Right kidney (tissue), 9 donors: ENCODE measurements around the gene KRT222.

ENCODE experiments used
- DNase-seq: peaks from one replicate; pipeline ENCODE4 v3.0.0-alpha.2; 2016
- long read RNA-seq, 8 donors: transcript quantifications; one replicate each; lab custom pipeline, GENCODE V29; 2026

The KRT222 gene
- long read RNA-seq, donor 1 = 0 reads
- long read RNA-seq, donor 2 = 0 reads
- long read RNA-seq, donor 3 = 0 reads
- long read RNA-seq, donor 4 = 0 reads
- long read RNA-seq, donor 5 = 0 reads
- long read RNA-seq, donor 6 = 0 reads
- long read RNA-seq, donor 7 = 0 reads
- long read RNA-seq, donor 8, partial matches to known transcripts = 0 of 1 reads
- long read RNA-seq, donor 8, other reads (novel, unspliced or antisense) = 0 of 1 reads

DNA sequence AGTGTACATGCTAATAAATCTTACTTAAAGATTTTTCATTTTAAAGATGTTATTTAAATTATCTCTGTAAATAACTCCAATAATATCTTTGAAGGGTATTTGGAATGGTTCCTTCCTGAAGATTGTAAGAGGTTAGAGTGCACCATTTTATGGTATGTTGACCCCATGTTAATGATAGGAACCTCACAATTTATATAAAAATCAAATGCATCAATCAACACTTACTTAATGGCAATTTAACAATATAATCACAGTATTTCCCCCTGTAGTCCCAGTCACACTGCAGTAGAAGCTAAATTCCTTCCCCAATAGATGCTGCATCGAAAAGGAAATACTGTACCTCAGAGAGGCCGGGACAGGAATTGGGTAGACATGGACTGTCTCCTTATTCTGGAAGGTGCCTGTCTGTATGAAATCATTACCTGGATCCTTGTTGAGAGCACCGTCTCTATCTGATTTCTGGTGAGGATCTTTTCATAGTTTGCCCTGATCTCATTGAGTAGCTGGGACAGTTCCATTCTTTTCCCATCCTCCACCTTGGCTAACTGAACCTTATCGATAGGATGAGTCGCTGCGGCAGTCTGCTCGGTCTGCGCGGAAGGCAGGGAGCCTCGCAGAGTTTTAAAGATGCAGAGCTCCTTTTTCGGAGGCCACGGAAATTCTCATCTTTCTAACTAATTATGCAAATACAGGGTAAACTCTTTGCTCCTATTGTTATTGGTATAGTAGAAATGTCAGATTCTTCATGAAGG is at the start of gene KRT222:
KRT222 (minus strand) TSS at position 596 of the 752 bp plus-strand sequence; CDS start at position 518, 78 bp downstream.
- DNase-seq = no peak

DNA sequence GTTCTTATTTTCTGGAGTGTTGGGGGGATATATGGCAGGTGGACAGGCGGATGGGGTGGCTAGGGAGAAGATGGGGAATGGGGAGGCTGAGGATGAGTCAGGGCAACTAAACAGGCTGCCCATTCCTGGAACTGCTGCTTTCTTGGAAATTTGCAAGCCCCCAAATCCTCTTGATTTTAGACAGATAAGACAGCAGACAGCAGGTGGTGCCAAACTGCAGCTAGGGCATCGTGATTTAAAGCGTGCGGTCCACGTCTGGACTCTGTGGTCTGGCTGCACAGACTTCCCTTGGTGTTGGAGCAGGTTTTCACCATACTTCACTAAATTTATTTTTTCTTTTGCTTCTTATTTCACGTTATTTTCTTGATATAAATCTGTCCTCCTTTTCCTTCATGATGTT is 49.5 kb upstream of the KRT222 start:
- no peak for DNase-seq

DNA sequence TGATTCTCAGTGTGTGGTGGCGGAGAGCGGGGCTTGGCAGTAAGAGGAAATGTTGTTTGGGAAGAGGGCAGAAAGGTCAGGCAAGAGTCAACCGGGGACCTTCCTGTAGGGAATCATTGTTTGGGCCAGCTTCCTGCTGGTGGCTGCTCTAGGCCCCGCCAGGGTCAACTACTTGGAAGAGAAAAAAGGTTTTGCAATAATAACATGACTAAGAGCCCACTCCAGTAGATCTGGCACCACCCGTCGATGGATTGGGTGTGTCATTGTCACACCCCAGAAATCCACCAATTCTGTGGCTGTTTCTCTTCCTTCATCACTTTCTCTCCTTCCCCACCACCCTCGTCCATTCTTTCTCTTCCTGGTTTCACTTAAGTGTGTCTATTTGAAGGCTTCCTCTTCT is 42.8 kb upstream of the KRT222 start:
- no peak for DNase-seq

DNA sequence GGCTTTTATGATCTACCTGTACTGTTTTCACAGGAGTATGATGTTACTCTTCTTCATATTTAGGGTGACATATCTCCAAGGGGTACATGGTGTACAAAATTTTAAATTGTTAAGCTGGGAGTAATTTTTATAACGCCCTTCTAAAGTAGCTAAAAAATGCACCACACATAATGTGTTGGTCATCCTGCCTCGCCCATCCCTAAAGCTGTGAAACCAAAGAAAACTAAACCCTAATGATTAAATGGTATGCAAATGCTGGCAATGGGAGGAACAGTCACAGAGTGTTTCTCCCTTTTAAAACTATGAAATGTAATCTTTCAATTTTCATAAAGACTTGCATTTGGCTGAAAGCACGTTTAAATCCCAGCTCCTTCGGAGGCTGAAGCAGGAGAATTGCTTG is 40.6 kb upstream of the KRT222 start:
- no peak for DNase-seq

DNA sequence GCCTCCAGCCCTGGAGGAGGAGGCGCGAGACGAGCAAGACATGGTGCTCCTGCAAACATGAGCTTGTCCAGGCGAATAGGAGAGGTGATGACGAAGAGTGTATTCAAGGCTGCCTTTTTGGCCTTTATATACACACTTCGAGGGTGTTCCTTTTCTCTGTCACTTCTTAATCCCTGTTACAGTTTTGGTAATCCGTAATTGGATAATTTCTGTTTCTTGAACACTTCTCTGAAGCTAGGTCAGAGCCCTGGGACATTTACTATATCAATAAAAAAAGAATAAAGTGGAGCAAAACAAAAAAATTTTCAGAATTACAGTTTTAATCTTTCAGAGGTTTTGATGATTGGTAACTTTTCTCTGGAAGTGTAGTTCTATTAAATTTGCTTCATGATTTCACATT is 38.7 kb upstream of the KRT222 start, which contains the start of gene KRT24:
KRT24 (minus strand) TSS at position 101 of the 400 bp plus-strand sequence; CDS start at position 42, 59 bp downstream.
- no peak for DNase-seq

DNA sequence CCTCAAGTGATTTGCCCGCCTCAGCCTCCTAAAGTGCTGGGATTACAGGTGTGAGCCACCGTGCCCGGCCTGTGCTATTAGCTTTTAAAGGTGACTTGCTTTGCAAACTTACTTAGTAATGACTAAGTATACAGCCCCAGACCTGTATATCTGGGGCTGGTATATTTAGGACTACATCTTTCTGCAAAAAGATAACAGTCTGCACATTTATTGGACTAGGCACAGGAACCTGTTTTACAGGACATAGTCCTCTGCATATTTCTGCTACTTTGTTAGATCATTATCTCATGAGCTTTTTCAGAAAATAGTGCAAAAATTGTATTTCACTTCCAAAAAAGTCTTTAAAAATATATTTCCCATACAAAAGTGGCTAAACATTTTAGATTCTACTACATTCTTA is 37.3 kb upstream of the KRT222 start:
- no peak for DNase-seq

DNA sequence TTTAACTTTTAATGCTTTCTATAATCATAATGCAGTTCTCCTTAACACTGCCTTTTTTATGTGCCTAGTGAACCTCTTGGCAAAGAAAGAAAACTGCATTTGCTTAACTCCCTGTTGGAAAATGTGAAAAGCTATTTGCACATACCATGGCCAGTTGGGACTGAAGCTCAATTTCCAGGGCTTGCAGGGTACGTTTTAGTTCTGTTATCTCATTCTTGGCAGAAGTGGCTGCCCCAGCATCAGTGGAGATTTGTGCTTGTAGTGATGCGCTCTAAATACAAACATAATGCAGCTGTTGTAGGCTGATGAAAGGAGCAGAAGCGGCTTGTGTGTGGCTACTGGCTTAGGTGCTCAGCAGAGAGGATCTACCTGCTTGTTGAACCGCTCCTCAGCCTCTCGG is 34.9 kb upstream of the KRT222 start:
- DNase-seq = no peak

DNA sequence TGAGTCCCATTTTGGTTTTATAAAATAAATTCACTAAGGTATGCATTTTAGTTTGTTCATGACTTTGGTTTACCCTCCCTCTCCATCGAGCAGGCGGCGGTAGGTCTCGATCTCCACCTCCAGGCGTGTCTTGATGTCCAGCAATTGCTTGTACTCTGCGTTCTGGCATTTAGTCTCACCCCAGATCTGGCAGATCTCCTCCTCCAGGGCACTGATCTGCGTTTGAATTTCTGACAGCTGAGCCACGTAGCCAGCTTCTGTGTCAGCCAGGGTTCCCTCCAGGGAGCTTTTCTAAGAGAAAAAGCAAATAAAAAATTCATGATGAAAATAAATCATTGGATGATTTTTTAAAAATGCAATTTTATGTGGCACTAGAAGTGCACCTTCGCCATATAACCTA is 34.4 kb upstream of the KRT222 start:
- no peak for DNase-seq

DNA sequence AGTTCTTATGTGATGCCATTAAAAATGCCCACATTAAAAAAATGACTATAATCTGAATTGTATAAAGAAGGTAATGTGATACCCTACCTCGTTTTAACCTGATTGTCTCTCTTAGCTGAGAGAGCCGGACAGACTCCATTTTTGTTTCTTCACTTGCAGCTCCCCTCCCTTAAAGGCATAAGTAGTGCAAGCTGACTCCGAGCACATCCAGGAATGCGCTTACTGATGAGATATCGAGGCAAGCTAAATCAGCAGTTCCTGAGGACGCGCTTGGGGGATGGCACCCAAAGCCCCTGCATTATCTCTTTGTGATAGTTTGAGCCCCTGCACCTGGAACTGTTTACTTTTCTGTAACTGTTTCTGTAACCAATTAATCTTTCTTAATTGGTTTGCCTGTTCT is 32.3 kb upstream of the KRT222 start:
- no peak for DNase-seq

DNA sequence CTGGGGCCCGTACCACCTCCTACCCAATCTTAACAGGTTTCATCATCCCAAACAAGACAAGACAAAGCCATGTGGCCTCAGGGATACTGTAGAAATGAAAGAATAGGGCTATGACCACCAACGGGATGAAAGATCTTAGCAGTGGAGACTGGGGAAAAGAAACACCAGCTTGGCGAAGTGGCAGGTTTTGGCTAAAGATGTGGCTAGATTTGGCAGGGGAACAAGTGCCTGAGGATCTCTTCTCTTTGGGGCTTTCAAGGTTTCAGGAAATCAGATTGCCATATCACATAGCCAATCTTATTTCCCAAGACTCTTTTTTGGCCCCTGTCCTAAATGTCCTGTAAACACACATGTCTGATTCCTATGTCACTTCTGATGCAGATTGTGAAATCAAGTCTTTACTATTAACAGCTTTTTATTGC is 31.7 kb upstream of the KRT222 start:
- no peak for DNase-seq

DNA sequence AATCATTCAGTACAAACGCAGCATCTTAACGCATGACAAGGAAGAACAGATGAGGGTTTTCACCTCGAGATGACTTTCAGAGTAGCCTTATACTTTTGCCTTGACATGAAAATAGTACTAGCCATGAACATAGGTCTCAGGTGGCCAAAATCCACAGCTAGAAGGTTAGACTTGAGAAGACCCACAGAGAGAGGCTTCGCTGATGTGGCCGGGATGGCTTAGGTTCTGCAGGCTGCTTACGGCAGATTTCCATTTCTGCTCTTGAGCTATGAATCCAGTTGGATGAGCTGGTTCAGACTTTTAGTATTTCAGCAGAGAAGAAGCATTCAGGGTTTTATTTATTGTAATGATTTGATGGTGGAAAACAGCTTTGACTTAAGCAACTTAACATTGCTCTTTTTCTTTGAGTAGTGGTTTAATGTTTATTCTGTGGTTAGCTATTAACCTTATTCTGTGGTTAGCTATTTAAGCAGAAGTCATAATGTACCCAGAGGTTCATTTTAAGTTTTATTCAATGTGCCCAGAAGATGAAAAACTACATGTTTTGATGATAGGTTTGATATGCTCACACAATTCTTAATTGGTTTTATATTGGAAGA is 31.0 kb upstream of the KRT222 start:
- DNase-seq = no peak

DNA sequence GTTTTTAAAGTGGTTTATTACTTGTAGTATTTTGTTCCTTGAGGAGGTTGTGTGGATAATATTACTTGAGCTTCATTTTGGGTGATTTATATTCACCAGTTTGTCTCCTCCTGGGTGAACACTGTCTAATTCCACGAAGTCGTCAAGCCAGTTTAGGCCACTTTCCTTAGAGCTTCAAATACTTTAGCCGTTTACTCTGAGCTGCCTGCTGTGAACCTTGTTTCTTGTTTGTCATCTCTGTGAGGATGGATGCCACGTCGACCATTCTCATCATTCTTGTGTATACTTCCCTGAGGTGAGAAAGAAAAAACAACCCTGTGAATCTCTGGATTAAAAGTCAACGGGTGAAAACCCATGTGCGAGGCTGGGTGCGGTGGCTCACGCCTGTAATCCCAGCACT is 29.6 kb upstream of the KRT222 start:
- no peak for DNase-seq

DNA sequence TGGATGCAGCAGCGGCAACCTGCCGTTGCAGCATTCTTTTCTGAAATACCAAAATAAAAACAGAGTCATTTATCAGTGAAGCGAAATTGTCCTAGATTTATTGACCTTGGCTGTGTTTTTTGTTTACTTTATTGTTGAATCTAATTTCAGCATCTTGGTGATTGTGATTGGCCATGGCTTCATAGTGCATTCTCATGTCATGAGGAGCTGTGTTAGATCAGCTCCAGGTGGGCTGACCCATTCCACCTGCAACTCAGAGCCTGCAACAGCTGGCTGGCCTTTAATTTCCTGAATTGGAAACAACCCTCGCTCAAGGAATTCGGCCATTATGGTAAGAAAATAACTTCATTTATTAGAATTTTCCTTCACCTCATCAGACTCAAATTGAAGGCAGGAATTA is 22.1 kb upstream of the KRT222 start:
- DNase-seq = no peak

DNA sequence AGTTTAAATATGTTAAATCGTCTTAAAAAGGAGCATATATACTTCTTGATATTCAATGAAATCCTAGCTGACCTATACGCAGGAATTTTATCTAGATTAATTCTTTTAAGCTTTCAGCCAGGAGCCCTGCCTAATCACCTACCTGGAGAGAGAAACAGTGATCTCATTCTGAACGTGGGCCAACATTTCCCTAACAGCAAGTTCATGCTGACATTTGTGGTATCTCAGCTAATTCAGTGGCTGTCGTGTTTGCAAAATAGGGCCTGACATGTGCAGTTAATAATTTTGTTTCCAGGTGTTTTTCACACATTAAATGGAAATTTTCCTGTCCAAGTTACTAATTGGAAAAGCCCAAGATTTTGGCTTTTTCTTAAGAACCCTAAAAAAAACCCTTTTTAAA is 21.2 kb upstream of the KRT222 start:
- DNase-seq = no peak

DNA sequence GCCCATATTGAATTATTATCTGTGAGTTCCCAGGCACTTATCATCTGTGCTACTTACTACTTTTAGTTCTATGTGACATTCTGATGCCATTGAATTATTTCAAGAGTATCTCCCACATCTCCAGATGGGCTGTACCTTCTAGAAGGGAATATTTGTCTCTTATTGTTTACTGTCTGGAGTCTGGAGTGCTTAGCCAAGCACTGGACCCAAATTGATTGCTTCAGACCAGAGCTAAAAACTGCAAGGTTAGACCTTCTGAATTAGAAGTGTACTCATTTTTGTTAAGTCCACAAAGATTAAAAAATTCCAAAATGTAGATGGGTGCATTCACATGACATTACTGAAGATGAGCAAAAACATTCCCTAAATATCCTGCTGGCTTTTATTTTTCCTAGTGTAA is 16.0 kb upstream of the KRT222 start:
- no peak for DNase-seq

DNA sequence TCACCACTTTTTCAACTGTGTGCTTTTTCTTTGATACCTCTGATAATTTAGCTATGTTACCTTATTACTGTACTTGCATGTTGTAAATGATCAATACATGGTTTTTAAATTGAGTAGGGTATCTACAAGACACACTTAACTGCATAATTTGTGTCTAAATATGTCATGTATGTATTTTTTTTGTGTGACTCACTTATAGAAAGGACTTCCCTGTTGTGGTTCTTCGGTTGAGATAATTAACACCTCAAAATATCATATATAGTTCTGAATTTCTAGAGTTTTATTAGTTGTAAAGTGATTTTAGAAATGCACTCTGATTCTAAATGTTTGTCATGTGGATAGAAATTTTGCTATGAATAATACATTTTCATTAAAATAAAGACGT is 14.5 kb upstream of the KRT222 start:
- DNase-seq = no peak

DNA sequence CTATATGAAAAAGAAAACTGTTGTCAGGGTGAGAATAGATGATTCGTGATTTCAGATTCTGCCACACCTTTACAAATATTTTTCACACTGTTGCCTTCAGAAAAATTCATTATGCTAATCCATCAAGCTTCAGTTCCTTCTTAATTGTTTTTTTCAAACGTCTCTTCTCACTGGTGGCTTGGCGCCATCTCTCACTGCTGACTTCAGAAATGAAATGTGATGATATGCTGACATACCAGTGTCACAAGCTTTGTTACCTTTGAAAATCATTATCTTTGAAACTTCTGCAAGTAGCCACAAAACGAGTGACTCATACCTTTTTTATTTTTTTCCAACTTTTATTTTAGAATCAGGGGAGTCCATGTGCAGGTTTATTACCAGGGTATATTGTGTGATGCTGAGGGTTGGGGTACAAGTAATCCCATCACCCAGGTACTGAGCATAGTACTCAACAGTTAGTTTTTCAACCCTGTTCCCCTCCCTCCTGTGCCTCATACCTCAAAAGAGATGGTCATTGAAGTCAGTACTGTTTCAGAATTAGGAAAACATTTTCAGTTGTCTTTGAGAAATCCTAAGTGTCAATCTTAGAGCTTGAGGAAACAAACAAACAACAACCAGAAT is 14.0 kb upstream of the KRT222 start:
- no peak for DNase-seq

DNA sequence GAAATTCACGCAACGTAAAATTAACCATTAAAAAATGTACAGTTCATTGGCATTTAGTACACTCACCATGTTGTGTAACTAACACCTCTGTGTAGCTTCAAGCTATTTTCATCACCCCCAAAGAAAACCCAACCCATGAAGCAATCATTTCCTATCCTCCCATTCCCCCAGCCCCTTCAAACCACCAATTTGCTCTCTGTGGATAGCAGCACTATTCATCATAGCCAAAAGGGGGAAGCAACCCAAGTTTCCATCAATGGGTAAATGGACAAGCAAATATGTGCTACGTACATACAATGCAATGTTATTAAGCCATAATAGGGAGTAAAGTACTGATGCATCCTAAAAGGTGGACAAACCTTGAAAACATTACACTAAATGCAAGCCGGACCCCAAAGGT is 10.9 kb upstream of the KRT222 start:
- DNase-seq = no peak

DNA sequence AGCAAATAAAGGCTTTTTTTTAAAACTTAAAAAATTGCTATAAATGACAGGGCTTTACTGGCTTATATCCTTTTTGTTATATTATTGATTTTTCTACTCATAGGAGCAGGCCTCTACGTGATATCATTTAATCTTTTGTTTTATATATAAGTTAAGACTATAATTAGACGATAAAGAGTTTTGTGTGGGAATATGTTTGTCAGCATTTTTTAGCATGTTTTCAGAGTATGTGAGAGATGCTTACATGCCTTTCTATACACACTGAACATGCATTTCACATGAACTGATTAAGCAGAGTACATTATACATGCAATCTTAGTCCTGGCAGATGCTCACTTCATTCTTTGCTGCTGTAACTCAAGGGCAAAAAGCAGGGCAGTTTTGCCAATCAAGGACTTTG is 7.7 kb upstream of the KRT222 start:
- DNase-seq = no peak

DNA sequence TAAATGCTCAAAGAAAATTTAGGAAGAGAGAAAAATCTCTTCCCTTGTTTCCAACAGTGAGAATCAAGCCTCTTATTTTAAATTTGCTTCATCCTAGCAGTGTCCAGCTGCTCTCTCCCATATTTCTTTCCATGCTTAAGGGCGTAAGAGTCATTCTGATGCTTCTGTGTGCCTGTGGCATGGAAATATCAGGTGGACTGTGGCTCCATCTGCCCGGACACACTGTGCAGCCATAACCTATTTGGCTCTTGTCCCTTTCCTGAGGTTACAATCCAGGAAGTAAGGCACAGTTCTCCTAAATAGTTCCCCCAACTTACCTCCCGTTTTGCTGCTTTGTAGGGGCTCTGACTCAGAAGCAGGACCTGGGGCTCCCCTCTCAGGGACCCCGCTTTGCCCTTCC is 6.3 kb upstream of the KRT222 start:
- no peak for DNase-seq

DNA sequence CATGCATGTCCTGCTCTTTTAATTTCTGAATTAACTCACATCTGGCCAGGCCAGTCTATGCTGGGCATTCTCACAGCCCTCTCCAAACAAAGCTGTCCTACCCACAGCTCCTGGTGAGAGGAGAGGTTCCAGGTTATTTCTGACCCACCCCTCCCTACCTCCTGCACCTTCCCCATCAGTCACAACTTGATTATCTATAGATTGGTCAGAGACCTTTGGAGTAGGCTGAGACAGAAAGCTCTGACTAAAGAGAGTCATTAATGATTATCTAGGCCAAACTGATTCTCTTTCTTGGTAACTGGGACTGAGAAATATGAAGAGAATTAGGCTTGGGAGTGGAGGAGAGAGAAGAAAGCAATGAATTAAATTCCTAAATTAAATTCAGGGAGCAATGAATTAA is 1.4 kb upstream of the KRT222 start:
- no peak for DNase-seq

DNA sequence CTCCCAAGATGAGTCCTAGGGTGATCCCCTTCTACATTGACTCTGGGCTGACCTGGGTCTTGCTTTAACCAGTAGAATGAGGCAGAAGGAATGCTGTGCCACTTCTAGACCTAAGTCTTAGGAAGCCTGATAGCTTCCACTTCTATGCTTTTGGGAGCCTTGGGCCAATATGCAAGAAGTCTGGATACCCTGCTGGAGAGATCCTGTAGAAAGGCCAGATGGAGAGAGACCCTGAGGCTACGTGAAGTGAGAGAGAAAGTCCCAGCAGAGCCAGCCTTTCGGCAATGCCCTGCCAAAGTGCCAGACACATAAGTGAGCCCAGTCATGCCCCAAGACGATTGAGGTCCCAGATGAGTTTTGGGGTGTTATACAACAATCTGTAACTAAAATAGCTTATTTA is 1.7 kb downstream of the KRT222 start:
- no peak for DNase-seq

DNA sequence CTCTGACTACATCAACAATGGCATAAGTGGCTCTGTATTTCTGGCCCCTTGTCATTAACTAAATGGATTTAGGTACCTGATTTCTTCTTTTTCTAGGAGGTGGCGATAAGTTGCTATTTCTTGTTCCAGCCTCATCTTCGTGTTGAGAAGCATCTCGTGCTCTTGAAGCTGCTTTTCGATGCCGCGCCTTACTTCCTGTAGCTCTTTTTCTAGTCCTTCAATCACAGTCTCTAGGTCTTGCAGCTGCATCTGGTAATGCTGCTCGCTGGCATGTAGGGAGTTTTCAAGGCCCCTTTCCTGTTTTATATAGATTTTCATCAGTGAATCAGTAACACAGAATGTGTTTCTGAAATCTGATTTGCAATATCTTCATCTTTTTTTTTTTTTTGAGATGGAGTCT is 5.1 kb downstream of the KRT222 start:
- DNase-seq = no peak
